ENCODE measurements around the gene TBX2. TPM values are rescaled to one million over a fixed set of nuclear protein-coding genes. Genes with fewer than 3 reads are reported as not detected.

The TBX2 gene
- total and polyA plus RNA-seq, 2 of the 13 experiments (the other 11 are each of a cell fraction or from before 2014, with no cell fraction given): 2.8 to 15.3 TPM

GRCh38 chr17:61454381-61455323 lies 55.0 kb downstream of the TBX2 start (continued):
- TF ChIP-seq CTCF (CRISPR knock-in tag; IDR thresholded peaks at IDR 0.05) (no peak), PPARG (CRISPR knock-in tag; conservative IDR thresholded peaks at IDR 0.05) (peak; percentile 71), ZKSCAN8 (CRISPR knock-in tag; IDR thresholded peaks at IDR 0.05; ENCODE audit: borderline replicate concordance) (no peak), ATRX (CRISPR knock-in tag; IDR thresholded peaks at IDR 0.05; ENCODE audit: borderline replicate concordance) (no peak), AHR (CRISPR knock-in tag; IDR thresholded peaks at IDR 0.05) (peak; percentile 24; the same call in 1 of the 2 replicates), ZNF513 (CRISPR knock-in tag; conservative IDR thresholded peaks at IDR 0.05) (no peak), PREB (CRISPR knock-in tag; IDR thresholded peaks at IDR 0.05) (no peak), SMC3 (IDR thresholded peaks at IDR 0.05; ENCODE audit: low read length) (no peak), ZNF572 (CRISPR knock-in tag; IDR thresholded peaks at IDR 0.05) (no peak), SALL2 (CRISPR knock-in tag; IDR thresholded peaks at IDR 0.05) (peak; percentile 46; the same call in 1 of the 2 replicates), TAF1 (CRISPR knock-in tag; IDR thresholded peaks at IDR 0.05) (0 out of 2 replicates have a peak, but pooled peaks have one; percentile 17), MATR3 (CRISPR knock-in tag; IDR thresholded peaks at IDR 0.05) (no peak), ZBTB3 (CRISPR knock-in tag; IDR thresholded peaks at IDR 0.05; ENCODE audit: borderline replicate concordance, low read depth) (no peak), TRIM24 (CRISPR knock-in tag; IDR thresholded peaks at IDR 0.05) (no peak), TCF12 (IDR thresholded peaks at IDR 0.05) (no peak), TCF12 (CRISPR knock-in tag; IDR thresholded peaks at IDR 0.05) (peak; percentile 37; the same call in 1 of the 2 replicates), ZUFSP (CRISPR knock-in tag; IDR thresholded peaks at IDR 0.05; ENCODE audit: borderline replicate concordance) (no peak), SP2 (CRISPR knock-in tag; IDR thresholded peaks at IDR 0.05) (no peak), ZNF234 (CRISPR knock-in tag; conservative IDR thresholded peaks at IDR 0.05) (no peak)
